HEK293T (cell line): ENCODE data around the gene CLEC2B.
"Not testable (repeated sequence)": the region's sequence is repeated elsewhere in the genome, so short reads cannot be mapped to it uniquely, and the experiment has no call there.

ENCODE experiments used
- CTCF ChIA-PET: fragments of 350-600 bp; formaldehyde crosslinking; extraction: SDS; loops from one replicate; lab custom pipeline; 2021; ENCODE audit warnings: antibody characterized with exemption, inconsistent platforms; lab: Yijun Ruan, JAX
- POLR2A ChIA-PET: fragments of 350-600 bp; formaldehyde crosslinking; extraction: SDS; loops from one replicate; lab custom pipeline; 2020; ENCODE audit warnings: antibody characterized with exemption, inconsistent platforms; lab: Yijun Ruan, JAX
- DNase-seq: peaks from one replicate; pipeline ENCODE4 v3.0.0; 2012; ENCODE audit warnings: mixed read lengths; ENCODE audit errors: extremely low spot score
- ARNT ChIP-seq: fragments of 450-650 bp; IDR thresholded peaks from 2 replicates; pipeline ENCODE4 v1.6.1; 2017; ENCODE audit warnings: mild to moderate bottlenecking
- BHLHE40 ChIP-seq: fragments of 450-650 bp; IDR thresholded peaks from 2 replicates; pipeline ENCODE4 v1.6.1; 2016; ENCODE audit warnings: mild to moderate bottlenecking, moderate library complexity, borderline replicate concordance
- CTBP1 ChIP-seq: fragments of 450-650 bp; IDR thresholded peaks from 2 replicates; pipeline ENCODE4 v1.6.1; 2016; ENCODE audit warnings: borderline replicate concordance
- ELF4 ChIP-seq: fragments of 450-650 bp; IDR thresholded peaks from 2 replicates; pipeline ENCODE4 v1.6.1; 2017; ENCODE audit warnings: antibody characterized with exemption
- FOXA1 ChIP-seq: fragments of 450-650 bp; IDR thresholded peaks from 2 replicates; pipeline ENCODE4 v1.6.1; 2016; ENCODE audit warnings: mild to moderate bottlenecking
- FOXK2 ChIP-seq: fragments of 450-650 bp; IDR thresholded peaks from 2 replicates; pipeline ENCODE4 v1.6.1; 2016; ENCODE audit warnings: mild to moderate bottlenecking
- FOXM1 ChIP-seq: fragments of 450-650 bp; IDR thresholded peaks from 2 replicates; pipeline ENCODE4 v1.6.1; 2017; ENCODE audit warnings: mild to moderate bottlenecking, borderline replicate concordance
- HDGF ChIP-seq: fragments of 450-650 bp; IDR thresholded peaks from 2 replicates; pipeline ENCODE4 v1.6.1; 2017; ENCODE audit warnings: antibody characterized with exemption, borderline replicate concordance
- L3MBTL2 ChIP-seq: fragments of 450-650 bp; conservative IDR thresholded peaks from 2 replicates; pipeline ENCODE4 v1.6.1; 2016; ENCODE audit warnings: mild to moderate bottlenecking
- LEF1 ChIP-seq: fragments of 450-650 bp; IDR thresholded peaks from 2 replicates; pipeline ENCODE4 v1.6.1; 2017; ENCODE audit warnings: mild to moderate bottlenecking, borderline replicate concordance
- NFRKB ChIP-seq: fragments of 450-650 bp; IDR thresholded peaks from 2 replicates; pipeline ENCODE4 v1.6.1; 2016; ENCODE audit warnings: mild to moderate bottlenecking, moderate library complexity
- SP1 ChIP-seq: fragments of 450-650 bp; IDR thresholded peaks from 2 replicates; pipeline ENCODE4 v1.6.1; 2017
- SUZ12 ChIP-seq: fragments of 450-650 bp; IDR thresholded peaks from 2 replicates; pipeline ENCODE4 v1.6.1; 2016; ENCODE audit warnings: mild to moderate bottlenecking
- TARDBP ChIP-seq: fragments of 450-650 bp; IDR thresholded peaks from 2 replicates; pipeline ENCODE4 v1.6.1; 2016
- ZNF384 ChIP-seq: fragments of 450-650 bp; IDR thresholded peaks from 2 replicates; pipeline ENCODE4 v1.6.1; 2016
- TF ChIP-seq, protein P1 (sequence below): fragments of 450-650 bp; IDR thresholded peaks from 2 replicates; pipeline ENCODE4 v1.6.1; 2016

Gene CLEC2B

DNA sequence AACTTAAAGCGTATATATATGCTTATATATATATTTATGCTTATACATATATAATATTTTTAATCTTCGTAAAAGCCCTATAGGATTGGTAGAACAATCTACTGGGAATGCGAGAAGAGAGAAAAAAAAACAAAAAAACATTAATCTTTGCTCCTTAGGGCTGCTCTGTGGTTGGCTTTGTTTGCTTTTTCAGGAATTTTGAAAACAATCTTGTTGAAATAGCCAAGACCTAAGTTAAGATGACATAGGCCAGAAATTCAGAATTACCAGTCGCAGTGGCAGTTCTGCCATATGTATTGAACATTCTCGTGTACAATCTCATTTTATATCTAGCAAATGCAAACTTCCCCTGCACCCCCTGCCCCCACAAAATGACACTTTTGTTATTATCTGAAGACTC, 12.8 kb upstream of the CLEC2B start:
- no peak for TF ChIP-seq FOXK2
- TF ChIP-seq, protein P1, sequence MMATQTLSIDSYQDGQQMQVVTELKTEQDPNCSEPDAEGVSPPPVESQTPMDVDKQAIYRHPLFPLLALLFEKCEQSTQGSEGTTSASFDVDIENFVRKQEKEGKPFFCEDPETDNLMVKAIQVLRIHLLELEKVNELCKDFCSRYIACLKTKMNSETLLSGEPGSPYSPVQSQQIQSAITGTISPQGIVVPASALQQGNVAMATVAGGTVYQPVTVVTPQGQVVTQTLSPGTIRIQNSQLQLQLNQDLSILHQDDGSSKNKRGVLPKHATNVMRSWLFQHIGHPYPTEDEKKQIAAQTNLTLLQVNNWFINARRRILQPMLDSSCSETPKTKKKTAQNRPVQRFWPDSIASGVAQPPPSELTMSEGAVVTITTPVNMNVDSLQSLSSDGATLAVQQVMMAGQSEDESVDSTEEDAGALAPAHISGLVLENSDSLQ = no peak
- no peak for TF ChIP-seq FOXA1
- TF ChIP-seq L3MBTL2 = no peak
- TF ChIP-seq ELF4 = no peak
- no peak for TF ChIP-seq FOXM1
- no peak for TF ChIP-seq BHLHE40
- no peak for TF ChIP-seq CTBP1
- no peak for TF ChIP-seq TARDBP
- TF ChIP-seq ARNT = no peak
- no peak for TF ChIP-seq HDGF
- TF ChIP-seq SUZ12 = no peak
- no peak for TF ChIP-seq SP1
- TF ChIP-seq LEF1 = no peak
- CTCF ChIA-PET = no interaction called here
- no peak for DNase-seq
- POLR2A ChIA-PET = no interaction called here

DNA sequence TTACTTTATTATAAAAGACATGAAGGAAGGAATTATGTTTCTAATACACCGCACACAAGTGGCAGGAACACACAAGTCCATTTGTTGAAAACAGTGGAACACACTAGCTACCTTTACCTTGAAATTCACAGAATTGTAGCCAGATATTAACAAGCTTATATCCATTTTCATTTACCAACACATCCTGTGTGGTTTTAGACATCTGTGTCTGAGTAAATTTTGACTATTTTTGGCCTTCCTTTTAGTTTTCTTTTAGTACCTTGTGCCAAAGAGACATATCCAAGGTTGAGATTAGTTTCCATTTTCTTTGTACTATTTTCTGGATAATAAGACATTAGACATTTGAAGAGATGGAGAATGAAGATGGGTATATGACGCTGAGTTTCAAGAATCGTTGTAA, 12.1 kb upstream of the CLEC2B start, which contains the start of gene KLRF2:
TSS of gene KLRF2 (plus strand) at position 244 of the 400 bp plus-strand sequence. CDS start at position 351, 107 bp downstream.
- POLR2A ChIA-PET = no interaction called here
- CTCF ChIA-PET = no interaction called here
- TF ChIP-seq BHLHE40 = no peak
- no peak for TF ChIP-seq L3MBTL2
- no peak for TF ChIP-seq FOXA1
- TF ChIP-seq FOXM1 = no peak
- no peak for TF ChIP-seq ARNT
- no peak for TF ChIP-seq CTBP1
- TF ChIP-seq NFRKB = no peak
- TF ChIP-seq SP1 = no peak
- no peak for DNase-seq

DNA sequence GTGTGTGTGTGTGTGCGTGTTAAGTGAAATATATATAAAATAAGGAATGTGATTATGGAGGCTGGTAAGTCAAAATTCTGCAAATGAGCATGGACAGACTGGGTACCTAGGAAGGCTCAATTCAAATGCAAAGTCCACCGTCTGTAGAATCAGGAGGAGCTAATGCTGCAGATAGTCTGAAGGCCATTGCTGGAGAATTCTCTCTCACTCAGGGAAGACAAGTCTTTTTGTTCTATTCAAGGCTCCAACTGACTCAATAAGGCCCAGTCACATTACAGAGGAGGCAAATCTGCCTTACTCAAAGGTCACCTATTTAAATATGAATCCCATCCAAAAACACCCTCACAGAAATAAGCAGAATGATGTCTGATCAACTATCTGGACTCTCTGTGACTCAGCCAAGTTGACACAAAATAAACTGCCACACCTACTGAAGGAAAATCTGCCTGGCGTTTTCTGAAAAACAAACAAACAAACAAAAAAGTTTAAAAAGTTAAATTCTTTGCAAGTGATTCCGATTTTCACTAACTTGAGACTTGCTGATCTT, 11.5 kb upstream of the CLEC2B start:
- no peak for DNase-seq
- CTCF ChIA-PET = no interaction called here
- no peak for TF ChIP-seq ELF4
- TF ChIP-seq TARDBP = no peak
- TF ChIP-seq, protein P1 = no peak
- TF ChIP-seq ZNF384 = no peak
- TF ChIP-seq CTBP1 = no peak
- TF ChIP-seq FOXK2 = no peak
- no peak for TF ChIP-seq FOXM1
- no peak for TF ChIP-seq FOXA1
- no peak for TF ChIP-seq ARNT
- no peak for TF ChIP-seq LEF1
- no peak for TF ChIP-seq SUZ12
- no peak for TF ChIP-seq BHLHE40
- no peak for TF ChIP-seq NFRKB
- no peak for TF ChIP-seq HDGF
- no peak for TF ChIP-seq L3MBTL2
- no peak for TF ChIP-seq SP1
- POLR2A ChIA-PET = no interaction called here

DNA sequence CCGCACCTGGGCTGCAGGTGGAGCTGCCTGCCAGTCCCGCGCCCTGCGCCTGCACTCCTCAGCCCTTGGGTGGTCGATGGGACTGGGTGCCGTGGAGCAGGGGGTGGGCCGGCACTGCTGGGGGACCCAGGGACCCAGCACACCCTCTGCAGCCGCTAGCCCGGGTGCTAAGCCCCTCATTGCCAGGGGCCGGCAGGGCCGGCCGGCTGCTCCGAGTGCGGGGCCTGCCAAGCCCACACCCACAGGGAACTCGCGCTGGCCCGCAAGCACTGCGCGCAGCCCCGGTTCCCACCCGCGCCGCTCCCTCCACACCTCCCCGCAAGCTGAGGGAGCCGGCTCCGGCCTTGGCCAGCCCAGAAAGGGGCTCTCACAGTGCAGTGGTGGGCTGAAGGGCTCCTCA, 7.0 kb upstream of the CLEC2B start:
- POLR2A ChIA-PET, CTCF ChIA-PET, DNase-seq: not testable (repeated sequence)

DNA sequence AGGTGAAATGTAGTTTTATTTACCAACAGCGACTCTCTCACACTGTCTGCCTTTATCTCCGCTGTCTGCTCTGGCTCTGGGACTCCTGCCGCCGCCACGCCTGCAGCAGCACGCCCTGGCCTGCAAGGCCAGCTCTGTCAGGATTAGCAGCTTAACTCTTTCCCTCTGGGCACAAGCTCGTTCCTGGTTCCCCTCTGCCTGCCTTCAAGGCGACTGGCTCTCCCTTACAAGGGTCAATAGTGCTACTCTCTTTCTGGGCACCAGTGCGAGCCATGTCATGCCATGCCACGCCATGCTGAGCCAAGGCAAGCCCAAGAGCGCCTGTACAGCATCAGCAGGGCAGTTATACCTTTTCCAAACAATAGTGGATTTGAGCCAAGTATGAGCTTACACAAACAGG, 3.6 kb upstream of the CLEC2B start:
- ChIA-PET POLR2A (no interaction called here), CTCF (no interaction called here)
- DNase-seq = no peak
- TF ChIP-seq TARDBP (no peak), FOXM1 (no peak), L3MBTL2 (no peak), FOXA1 (no peak), SP1 (no peak)

DNA sequence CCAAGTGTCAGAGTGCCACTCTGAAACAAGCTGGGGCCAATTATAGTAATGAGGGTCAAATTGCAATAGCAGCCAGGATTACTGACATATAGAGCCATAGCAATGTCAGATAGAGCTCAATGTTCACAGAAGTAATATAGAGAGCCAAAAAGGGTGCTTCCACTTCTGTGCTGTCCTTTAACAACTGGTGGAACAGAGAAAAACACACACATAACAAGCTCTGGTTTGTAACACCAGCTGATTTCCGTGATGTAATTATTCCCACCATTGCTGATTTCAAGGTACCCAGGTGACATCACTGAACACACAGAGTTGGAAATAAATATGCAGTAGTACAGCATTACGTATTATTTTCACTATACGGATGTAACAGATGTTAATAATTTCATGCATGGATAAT, 3.0 kb upstream of the CLEC2B start:
- TF ChIP-seq FOXM1 (no peak), FOXA1 (no peak), NFRKB (no peak), LEF1 (no peak), BHLHE40 (no peak), FOXK2 (no peak), HDGF (no peak), TARDBP (no peak), SP1 (no peak), SUZ12 (no peak), ARNT (no peak)
- DNase-seq = no peak
- ChIA-PET CTCF (interaction anchor here (0.7 kb wide), 1 partner anchor 74 kb away, joined by 3 read pairs; no protein-coding TSS in a partner anchor), POLR2A (no interaction called here)

DNA sequence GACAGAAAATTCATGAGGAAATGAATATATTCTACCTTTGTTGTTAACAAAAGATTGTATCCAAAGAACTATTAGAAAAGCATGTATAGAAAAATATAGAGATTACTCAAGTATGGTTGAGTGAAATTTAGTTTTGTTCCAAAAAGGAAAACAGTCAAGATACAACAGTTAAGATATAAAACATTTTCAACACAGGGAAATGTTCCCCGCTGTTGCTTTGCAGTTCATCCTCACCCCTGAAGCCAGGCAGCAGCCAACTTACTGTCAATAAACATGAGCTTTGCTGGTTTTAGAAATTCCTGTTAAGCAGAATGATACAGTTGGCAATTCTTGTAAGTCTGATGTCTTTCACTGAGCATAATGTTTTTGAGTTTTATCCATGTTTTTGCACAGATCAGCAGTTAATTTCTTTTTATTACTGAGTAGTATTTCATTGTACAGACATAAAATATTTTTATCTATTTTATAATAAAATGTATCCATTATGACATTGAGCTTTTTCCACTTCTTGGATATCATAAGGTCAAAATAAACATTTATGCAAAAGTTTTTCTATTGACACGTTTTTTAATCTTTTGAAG, 1.2 kb upstream of the CLEC2B start:
- no peak for DNase-seq
- CTCF ChIA-PET = no interaction called here
- POLR2A ChIA-PET = no interaction called here
- no peak for TF ChIP-seq FOXA1
- no peak for TF ChIP-seq CTBP1
- TF ChIP-seq L3MBTL2 = no peak
- no peak for TF ChIP-seq ARNT
- no peak for TF ChIP-seq SUZ12
- TF ChIP-seq, protein P1 = no peak
- TF ChIP-seq BHLHE40 = no peak
